Skin epidermis (tissue), 12 donors: ENCODE data around the gene MCM3.
A peak's percentile ranks its signal among the peaks of the same experiment; 100 is the strongest.

ENCODE experiments used
- H3K27ac ChIP-seq, 21 experiments: fragments of 200-600 bp; sonication (generic) in 11 of 21; one replicate each; pipeline ENCODE4 v1.5.0; 2020; ENCODE audit warnings: mild to moderate bottlenecking in 3 of 21, inconsistent platforms in 2 of 21, moderate library complexity in 2 of 21
- H3K4me3 ChIP-seq, 7 experiments: fragments of 200-600 bp; sonication (generic) in 2 of 7; one replicate each; pipeline ENCODE4 v1.5.0; 2020; ENCODE audit warnings: inconsistent platforms in 2 of 7, mild to moderate bottlenecking in 2 of 7, moderate library complexity in 1 of 7

Gene MCM3

DNA sequence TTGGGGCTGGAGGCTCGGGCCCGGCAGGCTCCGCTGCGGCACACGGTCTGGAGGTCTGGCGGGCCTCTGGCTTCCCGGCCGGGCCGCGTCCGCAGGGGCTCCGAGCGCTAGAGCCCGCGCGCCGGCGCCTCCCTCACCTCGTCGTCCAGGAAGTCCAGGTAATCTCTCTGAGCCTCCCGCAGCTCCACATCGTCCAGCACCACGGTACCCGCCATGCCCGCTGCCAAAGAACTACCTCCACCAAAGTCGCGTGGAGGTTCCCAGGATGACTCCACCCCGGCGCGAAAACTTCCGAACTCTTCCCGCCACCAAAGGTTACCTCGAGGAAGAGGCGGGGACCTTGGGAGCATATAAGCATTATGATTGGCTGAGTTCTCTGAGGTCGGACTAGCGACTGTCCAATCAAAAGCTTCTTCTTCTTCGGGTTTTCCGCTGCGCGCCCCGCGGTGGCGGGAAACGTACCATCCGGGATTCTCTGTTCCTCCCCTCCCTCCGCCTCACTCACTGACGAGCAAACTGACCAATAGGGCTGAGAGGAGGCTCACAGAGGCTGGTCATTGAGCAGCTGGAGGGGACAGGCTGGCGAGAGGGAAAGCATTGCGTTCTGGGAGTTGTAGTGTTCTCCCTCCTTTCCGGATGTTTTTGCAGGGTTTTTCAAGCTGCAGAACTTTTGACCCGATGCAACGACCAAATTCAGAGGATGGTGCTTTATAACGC lies at the start of gene MCM3:
TSS of gene MCM3 (minus strand) at position 283 of the 717 bp plus-strand sequence. CDS start at position 215, 68 bp downstream.
- Histone ChIP-seq H3K4me3 (peak within 1 kb of the TSS; percentile 66 to 96 (median 82)), H3K27ac (peak within 1 kb of the TSS; percentile 43 to 88 (median 73))

DNA sequence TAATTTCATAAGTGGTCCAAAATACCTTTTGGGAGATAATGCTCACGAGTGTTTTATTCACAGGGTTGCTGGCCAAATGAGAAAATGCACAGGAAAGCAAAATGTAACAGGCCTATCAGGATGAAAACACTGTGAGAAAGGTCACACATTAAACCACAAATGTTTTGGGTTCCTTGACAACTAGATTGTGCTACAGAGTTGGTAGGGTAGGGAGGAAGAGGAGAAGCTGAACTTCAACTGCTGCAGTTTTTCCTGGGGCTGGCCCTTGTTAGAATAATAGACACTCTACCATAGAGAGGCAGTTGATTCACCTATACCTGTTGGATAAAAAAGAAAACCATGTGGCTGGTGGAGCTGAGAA lies 49.3 kb upstream of the MCM3 start:
- Histone ChIP-seq H3K27ac (peak overlapping the region in 5 of 21 experiments; percentile 1 to 66 (median 49)), H3K4me3 (no peak overlapping the region)

DNA sequence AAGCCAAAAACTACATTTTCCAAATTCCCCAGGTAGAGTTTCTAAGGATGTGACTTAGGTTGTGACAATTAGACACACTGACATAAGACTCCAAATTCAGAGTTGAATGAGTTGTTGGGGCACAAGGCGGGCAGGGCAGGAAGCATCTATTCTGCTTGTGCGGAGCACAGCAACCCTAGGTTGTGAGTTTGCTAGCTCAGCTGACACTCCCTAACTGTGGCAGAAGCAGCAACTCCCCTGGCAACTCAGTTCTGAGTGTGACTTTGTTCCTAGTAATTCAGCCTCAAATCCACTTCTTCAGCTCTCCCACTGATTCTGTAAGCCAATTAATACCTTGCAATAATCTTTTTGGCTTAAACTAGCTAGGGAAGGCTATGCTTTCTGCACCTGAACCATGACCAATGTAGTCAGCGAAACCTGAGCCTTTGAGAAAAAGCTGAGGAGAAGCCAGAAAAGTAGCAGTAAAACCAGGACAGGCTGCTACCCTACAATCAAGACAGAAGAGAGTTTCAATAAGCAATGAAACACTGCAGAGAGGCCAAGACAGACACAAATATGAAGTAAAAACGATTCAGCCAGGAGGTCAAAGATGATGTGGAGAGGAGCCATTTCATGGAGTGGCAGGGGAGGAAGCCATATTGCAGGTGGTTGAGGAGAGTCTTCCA lies 47.4 kb upstream of the MCM3 start:
- H3K4me3 ChIP-seq = no peak overlapping the region
- no peak overlapping the region for H3K27ac ChIP-seq

DNA sequence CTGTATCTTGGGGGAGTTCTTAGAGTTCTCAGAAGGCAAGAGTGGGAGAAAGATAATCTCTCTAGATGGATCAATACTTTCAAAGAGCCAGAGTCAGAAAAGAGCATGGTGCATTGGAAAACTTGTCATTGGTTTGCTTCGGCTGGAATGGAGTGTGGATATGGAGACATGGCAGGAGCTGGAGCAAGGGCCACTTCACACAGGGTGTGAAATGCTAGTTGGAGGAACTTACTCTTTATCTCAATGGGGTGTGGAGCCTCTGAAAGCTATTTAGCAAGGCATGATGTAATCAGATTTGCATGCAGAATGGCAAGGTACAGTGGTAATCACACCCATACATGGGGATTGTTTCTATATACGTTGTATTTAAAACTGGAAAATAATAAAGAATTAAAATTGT lies 45.9 kb upstream of the MCM3 start:
- no peak overlapping the region for H3K27ac ChIP-seq
- H3K4me3 ChIP-seq = no peak overlapping the region

DNA sequence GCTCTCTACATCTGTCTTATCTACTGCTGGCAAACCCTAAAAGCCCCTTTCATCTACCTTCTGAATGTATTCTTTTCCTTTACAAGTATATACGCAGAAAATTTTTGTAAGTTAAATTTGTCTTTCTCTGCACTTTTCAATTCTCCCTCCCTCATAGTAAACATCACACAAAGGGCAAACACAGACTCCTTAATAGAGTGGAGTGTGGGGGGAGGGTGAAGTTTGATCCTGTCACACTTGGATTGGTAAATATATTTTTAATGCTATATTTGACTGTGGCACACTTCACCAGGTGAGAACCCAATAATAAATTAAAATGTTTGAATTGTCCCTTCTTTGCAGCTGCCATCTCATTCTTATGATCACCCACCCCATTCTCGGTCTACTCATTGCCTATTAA lies 44.2 kb upstream of the MCM3 start:
- Histone ChIP-seq H3K27ac (no peak overlapping the region), H3K4me3 (no peak overlapping the region)

DNA sequence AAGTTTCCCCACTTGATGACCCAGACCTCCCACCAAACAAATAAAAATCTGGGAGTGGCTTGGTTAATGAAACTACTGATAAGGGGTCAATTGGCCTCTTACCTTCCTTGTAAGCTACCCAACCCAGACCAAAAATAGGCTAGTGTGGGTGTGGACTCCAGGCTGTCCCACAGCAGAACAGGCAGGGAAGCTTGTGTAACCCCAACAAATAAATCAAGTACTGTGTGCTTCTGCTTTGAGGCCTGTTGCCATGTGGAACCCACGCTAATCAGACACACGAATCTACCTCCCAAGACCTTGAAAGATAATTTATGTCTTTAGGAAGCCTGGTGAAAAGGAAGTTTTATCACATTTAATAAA lies 43.7 kb upstream of the MCM3 start:
- no peak overlapping the region for H3K27ac ChIP-seq
- no peak overlapping the region for H3K4me3 ChIP-seq

DNA sequence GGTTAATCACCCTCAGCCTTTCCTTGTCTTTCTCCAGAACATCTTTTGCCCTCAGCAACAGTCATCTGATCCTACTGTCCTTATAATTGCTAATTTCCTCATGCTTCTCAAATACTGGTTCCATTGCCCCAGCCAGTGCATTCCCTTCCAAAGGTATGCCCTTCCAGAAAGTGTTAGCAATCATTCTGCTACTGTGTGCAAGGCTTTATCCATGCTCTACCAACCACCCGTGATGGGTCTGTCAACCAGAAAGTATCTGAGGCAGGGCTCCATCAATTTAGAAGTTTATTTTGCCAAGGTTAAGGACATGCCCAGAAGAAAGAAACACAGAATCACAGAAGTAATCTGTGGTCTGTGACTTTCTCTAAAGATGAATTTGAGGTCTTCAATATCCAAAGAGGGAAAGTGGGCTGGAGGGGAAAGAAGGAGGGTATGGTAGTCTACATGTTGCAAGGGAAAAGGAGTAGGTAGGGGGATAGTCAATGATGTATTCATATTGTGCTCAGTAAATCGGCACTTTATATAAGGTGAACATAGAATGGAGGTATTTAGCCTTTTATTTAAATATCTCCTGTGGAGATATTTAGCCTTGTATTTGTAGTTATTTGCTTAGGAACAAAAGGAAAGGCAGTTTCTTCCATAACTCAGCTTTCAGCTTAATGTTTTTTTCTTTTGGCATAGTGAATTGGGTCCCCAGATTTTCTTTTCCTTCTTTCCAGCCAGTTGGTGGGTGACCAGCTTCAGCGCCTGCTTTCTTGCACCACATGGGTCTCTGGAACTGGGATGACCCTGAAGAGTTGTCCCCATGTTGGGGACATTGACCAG lies 42.2 kb upstream of the MCM3 start:
- H3K4me3 ChIP-seq = no peak overlapping the region
- H3K27ac ChIP-seq = no peak overlapping the region

DNA sequence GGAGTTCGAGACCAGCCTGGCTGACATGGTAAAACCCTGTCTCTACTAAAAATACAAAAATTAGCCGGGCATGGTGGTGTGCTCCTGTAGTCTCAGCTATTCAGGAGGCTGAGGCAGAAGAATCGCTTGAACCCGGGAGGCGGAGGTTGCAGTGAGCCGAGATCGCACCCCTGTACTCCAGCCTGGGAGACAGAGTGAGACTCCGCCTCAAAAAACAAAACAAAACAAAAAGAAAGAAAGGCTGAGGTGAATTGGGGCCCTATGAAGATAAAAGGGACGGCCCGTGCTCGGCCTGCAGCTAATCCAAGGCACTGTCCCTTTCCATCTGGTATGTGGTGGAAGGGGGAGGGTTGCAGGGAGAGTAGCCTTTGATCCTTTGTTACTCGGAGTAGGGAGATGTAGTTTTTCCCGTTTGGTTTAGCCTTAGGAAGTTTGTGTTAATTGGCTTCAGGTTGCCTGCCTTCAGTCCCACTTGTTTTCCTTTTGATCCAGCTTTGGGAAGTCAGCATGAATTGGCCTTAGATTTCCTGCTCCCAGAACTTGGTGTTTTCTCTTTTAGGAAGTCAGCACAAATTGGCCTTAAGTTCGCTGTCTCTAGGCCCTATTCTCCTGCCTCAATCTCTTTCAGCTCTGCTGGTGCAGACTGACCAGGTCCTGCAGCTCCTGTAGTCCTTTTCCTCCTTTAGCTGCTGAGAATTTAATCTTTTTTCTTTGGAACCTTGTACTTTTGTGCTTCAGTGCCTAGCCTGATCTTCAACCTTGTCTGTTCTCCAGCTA lies 41.3 kb upstream of the MCM3 start:
- no peak overlapping the region for H3K27ac ChIP-seq
- H3K4me3 ChIP-seq = no peak overlapping the region

DNA sequence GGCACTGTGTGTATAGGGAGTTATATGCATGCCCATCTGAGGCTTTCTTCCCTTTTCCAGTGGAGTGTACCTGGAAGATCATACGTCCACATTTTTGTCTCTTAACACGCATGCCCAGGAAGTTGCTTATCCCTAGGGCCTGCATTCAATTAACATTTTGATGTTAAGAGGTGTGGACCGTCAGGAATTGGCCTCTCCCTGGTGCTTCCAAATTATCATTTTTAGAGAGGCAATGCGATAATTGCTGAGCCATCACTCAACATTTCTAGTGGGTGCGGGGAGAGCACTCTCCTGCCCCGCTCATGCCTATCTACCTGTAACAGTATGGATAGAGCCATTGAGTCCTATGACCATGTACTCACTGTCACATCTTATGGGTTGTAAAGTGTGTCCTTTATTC lies 39.6 kb upstream of the MCM3 start:
- Histone ChIP-seq H3K27ac (no peak overlapping the region), H3K4me3 (no peak overlapping the region)

DNA sequence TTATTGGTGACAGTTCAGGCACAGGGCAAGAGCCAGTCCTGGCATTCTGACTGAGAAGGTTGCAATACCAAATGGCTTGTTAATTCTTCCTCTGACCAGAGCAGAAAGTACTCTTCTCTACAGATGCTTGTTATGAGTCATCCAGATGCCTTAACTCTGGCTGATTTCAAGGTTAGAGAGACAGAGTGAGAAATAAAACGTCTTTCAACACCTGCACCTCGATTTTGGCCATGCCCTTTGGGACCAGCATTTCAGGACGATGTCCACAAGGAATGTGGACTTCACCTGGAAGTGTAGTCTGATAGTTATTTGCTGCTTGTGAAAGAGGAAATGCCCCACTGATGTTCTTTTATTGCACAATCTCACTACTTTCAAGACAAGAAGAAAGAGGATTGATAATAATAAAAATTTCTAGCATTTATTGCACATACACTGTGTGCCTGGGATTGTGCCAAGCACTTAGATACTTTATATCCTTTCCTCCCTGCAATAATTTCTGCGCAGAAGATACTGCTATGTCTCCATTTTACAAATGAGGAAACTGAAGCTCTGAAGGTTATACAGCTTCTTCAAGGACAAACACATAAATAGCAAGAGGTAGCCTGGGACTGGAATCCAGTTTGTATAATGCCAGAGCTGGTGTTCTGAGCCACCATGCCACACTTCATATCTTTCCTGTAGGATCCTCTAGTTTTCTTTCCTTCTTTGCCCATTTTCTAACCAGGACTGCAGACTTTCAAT lies 33.5 kb upstream of the MCM3 start:
- no peak overlapping the region for H3K4me3 ChIP-seq
- no peak overlapping the region for H3K27ac ChIP-seq

DNA sequence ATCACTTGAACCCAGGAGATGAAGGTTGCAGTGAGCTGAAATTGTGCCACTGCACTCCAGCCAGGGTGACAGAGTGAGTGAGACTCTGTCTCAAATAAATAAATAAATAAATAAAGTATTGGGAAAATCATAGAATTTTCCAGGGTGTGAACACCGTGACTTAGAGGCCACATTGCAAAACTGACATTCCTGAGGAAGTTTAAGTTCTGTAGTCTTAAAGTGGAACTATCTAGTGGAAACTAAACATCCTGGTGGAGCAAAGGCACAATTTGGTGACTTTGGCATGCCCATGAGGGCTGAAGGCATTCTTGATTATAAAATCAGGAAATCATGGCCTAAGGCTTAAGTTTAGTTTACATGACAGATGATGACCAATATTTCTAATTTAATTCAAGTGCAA lies 32.7 kb upstream of the MCM3 start:
- H3K27ac ChIP-seq = no peak overlapping the region
- H3K4me3 ChIP-seq = no peak overlapping the region

DNA sequence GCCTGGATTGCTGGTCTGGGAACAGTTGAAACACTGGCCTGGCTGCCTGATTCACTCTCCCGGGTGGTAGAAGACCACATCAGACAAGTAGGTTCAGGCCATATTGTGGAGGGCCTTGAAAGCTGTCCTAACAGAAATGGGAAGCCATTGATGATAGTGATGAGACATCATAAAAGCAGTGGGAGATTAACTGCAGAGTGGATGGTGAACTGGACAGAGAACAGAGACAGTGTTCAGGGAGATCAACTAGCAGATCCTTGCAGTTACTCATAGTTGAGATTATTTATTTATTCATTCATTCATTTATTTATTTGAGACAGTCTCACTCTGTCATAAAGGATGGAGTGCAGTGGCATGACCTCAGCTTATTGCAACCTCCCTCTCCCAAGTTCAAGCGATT lies 30.2 kb upstream of the MCM3 start:
- Histone ChIP-seq H3K27ac (no peak overlapping the region), H3K4me3 (no peak overlapping the region)

DNA sequence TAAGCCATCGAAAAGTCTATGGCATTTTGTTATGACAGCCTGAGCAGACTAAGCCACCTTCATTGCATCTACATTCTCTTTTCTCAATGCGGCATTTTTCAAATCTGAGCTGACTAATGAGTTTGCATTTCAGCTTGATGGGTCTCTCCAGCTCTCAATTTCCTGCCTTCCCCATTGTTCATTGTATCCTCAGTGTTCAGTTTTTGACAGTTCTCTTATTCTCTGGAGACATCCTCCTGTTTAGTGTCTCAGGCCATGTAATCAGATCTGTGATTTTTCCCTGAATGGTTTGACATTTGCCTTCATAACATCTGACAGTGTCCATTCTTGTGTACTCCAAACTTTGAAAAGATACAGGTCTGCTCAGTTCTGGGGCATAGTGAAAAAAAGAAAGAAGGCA lies 27.9 kb upstream of the MCM3 start:
- Histone ChIP-seq H3K27ac (no peak overlapping the region), H3K4me3 (no peak overlapping the region)

DNA sequence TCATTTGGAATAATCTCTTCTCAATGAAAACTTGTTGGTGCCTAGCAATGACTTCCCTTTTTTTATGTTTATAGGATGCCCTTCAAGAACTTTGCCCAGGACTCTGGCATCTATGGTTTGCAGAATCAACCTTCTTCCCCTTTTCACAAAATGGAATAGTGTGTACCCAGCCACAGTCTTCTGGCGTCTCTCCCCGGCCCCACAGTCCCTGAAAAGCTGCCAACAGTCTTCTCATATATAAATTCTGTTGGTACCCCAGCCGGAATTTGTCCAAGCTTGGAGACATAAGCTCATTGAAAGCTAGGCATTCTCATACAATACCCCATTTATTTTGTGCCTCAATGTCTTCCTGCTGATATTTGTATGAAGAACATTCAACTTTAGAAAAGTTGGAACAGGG lies 26.4 kb upstream of the MCM3 start:
- H3K4me3 ChIP-seq = no peak overlapping the region
- no peak overlapping the region for H3K27ac ChIP-seq

DNA sequence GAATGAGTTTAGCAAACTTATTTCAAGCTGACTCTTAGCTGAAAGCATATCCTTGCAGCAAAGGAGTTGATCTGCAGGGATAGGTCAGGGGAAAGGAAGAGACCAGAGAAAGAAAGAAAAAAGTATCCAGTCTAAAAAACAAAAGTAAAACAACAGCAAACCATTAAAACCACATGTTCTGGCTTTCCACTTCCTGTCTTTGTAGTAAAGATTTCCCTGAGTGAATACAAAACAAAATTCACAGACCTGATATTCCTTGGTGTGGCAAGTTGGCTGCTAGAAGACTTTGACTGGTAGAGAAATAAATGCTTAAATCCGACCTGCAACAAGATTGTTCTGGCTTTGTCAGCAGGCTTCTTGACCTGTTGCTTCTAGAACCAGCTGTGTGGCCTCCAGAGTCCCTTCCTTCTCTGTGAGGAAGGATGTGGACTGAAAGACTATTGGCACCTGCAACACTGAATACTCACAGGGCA lies 23.4 kb upstream of the MCM3 start:
- peak overlapping the region in 10 of 21 experiments; percentile 28 to 88 (median 56) for H3K27ac ChIP-seq

DNA sequence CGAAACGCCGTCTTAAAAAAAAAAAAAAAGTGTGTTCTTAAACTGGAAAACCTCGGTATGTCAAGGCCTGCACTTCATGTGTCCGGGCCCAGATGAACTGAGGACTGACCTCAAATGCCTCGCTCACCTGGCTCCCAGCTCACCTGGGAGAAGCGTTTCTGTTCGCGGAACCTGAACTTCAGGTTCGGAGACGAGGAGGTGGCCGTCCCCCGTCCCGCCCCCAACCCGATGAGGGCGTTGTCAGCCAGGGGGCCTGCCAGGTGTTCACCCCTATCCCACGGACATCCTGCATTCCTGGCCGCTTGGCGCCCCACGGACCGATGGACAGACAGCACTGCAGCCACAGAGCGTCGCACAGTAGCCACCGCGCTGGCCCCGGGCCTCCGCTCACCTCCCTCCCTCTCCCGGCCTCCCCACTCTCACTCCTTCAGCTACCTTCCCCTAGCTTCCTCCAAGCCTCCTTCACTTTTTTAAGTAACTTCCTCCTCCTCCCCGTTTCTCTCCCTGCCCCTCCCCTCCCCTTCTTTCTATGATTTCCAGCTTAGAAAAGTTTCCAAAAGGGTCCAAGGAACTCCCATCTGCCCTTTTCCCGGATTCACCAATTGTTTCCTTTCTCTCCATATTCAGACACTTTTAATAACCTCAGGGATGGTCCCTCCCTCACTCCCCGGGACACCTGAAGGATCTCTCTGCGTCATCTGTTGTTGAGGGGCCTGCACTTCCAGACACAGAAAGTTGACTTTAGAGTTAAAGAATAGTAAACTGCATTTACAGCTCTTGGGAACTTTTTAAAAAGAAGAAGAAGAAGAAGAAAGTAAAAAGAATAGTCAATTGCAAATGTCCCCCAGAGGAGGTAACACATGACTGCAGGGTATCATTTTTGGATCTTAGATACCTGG lies 22.7 kb upstream of the MCM3 start:
- peak overlapping the region in 9 of 21 experiments; percentile 28 to 88 (median 68) for H3K27ac ChIP-seq
- H3K4me3 ChIP-seq = no peak overlapping the region

More for the DNA sequence above, 23.4 kb upstream of the MCM3 start:
- no peak overlapping the region for H3K4me3 ChIP-seq

DNA sequence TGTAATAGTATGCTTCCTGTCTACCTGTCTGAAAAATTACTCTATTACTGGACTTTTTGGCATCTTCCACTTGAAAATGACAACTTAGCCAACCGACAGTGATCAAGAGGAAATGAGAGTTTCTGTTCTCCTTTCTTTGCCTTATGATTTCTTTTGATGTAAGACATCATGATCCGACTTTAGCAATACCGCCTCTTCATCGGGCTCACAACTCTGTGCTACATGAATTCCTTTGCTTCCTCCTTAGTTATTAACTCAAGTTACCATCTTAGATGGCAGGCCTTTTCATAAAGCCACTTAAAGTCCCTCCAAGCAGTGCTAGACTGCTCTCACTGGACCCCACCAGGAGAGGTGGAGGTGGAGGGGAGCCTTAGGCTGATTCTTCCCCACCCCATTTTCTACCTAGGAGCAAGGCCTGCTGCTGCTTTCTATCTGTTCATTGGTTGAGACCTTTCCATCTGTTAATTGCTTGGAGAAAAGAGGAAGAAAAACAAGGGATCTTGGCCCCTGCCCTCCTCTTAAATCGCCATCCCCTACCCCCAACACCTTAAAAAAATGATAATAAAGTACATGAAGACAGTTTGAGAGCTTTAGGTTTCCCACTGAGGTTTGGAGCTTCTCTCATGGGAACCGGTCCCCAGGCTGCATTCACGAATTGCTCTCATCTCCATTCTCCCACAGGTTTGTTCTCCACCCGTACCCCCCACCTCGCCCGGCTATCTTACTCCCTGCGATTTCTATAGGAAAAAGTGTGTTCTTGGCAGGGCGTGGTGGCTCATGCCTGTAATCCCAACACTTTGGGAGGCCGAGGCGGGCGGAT lies 21.6 kb upstream of the MCM3 start:
- H3K27ac ChIP-seq = peak overlapping the region in 19 of 21 experiments; percentile 18 to 88 (median 47)

More for the DNA sequence above, 21.6 kb upstream of the MCM3 start:
- H3K4me3 ChIP-seq = no peak overlapping the region
